Measurements from ENCODE around the gene LDLRAD4. TPM values are rescaled to one million over a fixed set of nuclear protein-coding genes. Genes with fewer than 3 reads are reported as not detected.

Gene LDLRAD4
- total and polyA plus RNA-seq, 9 of the 15 experiments (the other 6 are each of a cell fraction or from before 2014, with no cell fraction given) = 0.01 TPM; not detected in 8

DNA sequence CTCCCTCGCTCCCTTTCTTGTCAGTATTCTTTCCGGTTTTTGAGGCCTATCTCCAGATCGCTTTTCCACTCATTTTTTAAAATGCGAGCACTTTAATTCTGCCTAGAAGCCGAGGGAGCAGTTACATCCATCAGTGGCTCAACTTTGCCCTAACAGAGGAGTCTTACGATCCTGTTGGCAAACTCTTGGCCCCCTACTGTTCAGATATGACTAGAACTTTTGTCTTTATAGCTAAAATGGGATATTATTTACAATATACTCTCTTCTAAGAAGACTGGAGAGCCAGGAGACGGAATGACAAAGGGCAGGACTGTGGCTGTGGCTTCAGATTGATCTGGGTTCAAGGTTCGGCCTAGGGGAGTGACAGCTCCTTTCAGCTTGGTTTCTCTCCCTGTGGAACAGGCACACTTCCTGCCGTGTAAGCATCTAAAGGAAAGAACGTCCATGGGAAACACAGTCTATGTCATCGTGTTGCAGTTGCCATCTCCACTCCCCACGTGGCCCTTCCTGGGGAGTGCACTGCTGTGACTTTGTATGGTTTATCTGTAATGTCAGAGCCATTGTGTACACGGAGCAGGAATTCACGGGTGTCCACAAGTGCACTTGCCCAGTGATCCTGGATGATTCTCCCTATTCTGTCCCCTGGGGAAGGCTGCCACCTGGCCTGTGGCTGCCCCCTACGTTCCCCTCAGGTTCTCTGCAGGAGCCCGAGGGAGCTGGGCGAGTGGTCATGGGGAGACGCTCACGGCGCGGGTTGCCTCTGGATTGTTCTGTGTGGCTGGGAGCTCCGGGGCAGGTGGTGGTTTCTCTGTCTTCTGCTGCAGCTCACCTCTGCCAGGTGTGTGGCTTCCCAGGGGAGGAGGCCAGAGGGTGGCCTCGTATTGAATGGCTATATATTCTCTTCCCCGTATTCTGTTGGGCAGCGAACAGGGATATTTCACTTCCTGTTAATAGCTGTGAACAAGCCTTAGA, 222.0 kb downstream of the LDLRAD4 start:
- intact Hi-C loops (cut with micrococcal nuclease) = no loop called here
- no peak for DNase-seq (ENCODE audit: extremely low read depth in 1 of 4, low spot score in 3 of 4)
- no peaks in the 10 kb centered on the region for H3K9me1 ChIP-seq (ENCODE audit: control insufficient read depth, insufficient read depth, low read length)
- no peaks in the 10 kb centered on the region for H3K79me2 ChIP-seq (ENCODE audit: control insufficient read depth, insufficient read depth, low read length)
- H3K36me3 ChIP-seq (ENCODE audit: control insufficient read depth, insufficient read depth, low read length) = no peaks in the 10 kb centered on the region
- no peaks in the 10 kb centered on the region for H3K4me1 ChIP-seq (replicated peaks in 1 of 2; ENCODE audit: control insufficient read depth in 2 of 2, insufficient read depth in 2 of 2, low read length in 2 of 2)
- H3K9ac ChIP-seq (ENCODE audit: insufficient read depth in 1 of 2, low read depth in 2 of 2, low read length in 2 of 2) = no peak overlapping the region
- TF ChIP-seq SREBF2 (CRISPR knock-in tag; IDR thresholded peaks at IDR 0.05) (no peak), U2AF2 (optimal IDR thresholded peaks at IDR 0.05; ENCODE audit: low read depth, low read length) (no peak), ELF4 (CRISPR knock-in tag; IDR thresholded peaks at IDR 0.05) (no peak), ZNF830 (CRISPR knock-in tag; IDR thresholded peaks at IDR 0.05) (no peak), ZNF324 (CRISPR knock-in tag; IDR thresholded peaks at IDR 0.05) (no peak), RB1 (IDR thresholded peaks at IDR 0.05; ENCODE audit: low read depth) (no peak), IRF2 (CRISPR knock-in tag; IDR thresholded peaks at IDR 0.05) (no peak), ZKSCAN3 (CRISPR knock-in tag; IDR thresholded peaks at IDR 0.05) (no peak)
- TF ChIP-seq, protein P1, sequence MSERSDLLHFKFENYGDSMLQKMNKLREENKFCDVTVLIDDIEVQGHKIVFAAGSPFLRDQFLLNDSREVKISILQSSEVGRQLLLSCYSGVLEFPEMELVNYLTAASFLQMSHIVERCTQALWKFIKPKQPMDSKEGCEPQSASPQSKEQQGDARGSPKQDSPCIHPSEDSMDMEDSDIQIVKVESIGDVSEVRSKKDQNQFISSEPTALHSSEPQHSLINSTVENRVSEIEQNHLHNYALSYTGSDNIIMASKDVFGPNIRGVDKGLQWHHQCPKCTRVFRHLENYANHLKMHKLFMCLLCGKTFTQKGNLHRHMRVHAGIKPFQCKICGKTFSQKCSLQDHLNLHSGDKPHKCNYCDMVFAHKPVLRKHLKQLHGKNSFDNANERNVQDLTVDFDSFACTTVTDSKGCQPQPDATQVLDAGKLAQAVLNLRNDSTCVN (CRISPR knock-in tag; IDR thresholded peaks at IDR 0.05) = no peak
- TF ChIP-seq, protein P2, sequence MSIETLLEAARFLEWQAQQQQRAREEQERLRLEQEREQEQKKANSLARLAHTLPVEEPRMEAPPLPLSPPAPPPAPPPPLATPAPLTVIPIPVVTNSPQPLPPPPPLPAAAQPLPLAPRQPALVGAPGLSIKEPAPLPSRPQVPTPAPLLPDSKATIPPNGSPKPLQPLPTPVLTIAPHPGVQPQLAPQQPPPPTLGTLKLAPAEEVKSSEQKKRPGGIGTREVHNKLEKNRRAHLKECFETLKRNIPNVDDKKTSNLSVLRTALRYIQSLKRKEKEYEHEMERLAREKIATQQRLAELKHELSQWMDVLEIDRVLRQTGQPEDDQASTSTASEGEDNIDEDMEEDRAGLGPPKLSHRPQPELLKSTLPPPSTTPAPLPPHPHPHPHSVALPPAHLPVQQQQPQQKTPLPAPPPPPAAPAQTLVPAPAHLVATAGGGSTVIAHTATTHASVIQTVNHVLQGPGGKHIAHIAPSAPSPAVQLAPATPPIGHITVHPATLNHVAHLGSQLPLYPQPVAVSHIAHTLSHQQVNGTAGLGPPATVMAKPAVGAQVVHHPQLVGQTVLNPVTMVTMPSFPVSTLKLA (conservative IDR thresholded peaks at IDR 0.05) = no peak
- ChIA-PET POLR2A (interaction anchor here (0.8 kb wide), 1 partner anchor 39 kb away, joined by 3 read pairs; no protein-coding TSS in a partner anchor), CTCF (ENCODE audit: low intra/inter-chr PET ratio) (no interaction called here)
- in situ Hi-C loops (cut with MboI) = no loop called here
- H3K4me2 ChIP-seq (ENCODE audit: insufficient read depth, low read length) = no peak overlapping the region
- BruUV-seq (replicated peaks) = no TSS peak
- no peak overlapping the region for H2AFZ ChIP-seq (ENCODE audit: low read depth, low read length)
- no peak for FAIRE-seq
- no peaks in the 10 kb centered on the region for H3K9me3 ChIP-seq (replicated peaks; ENCODE audit: control insufficient read depth, insufficient read depth, low read depth, low read length)
- no peak overlapping the region for H3K4me3 ChIP-seq
- ATAC-seq = no peak; the same call in 2 of the 3 replicates
- 0 out of 2 replicates have a peak, but pooled peaks cover 2% of the 10 kb centered on the region for H4K20me1 ChIP-seq (replicated peaks; ENCODE audit: control insufficient read depth, insufficient read depth, low read length)
- H3K27ac ChIP-seq (ENCODE audit: extremely low read depth, low read depth, low read length) = no peak overlapping the region
- WGBS (ENCODE audit: insufficient coverage, low coverage, missing lambda C conversion rate) = 1% methylated on average over 25 of the region's 25 CpGs
- H3K27me3 ChIP-seq (ENCODE audit: control insufficient read depth in 2 of 2, insufficient read depth in 2 of 2, low read length in 2 of 2) = peaks cover 37 to 60% of the 10 kb centered on the region in 2 experiments

Data from K562 (cell line).